Right lobe of liver (tissue), 6 donors: ENCODE results near the gene PTGER2. TPM values are rescaled to one million over a fixed set of nuclear protein-coding genes. Genes with fewer than 3 reads are reported as not detected.

ENCODE experiments used
- ATAC-seq, 4 donors: fragments of 200-7000 bp; cut with Tn5 transposase; one replicate each; pipeline ENCODE4 v1.9.1; 2020; ENCODE audit warnings: mild to moderate bottlenecking in 4 of 4, moderate library complexity in 4 of 4
- DNase-seq, 3 donors: peaks; one replicate each; pipeline ENCODE4 v3.0.0-alpha.2; 2020
- H3K27ac ChIP-seq, 3 donors: fragments of 200-600 bp; one replicate each; pipeline ENCODE4 v1.8.0; 2022
- H3K27me3 ChIP-seq, 2 donors: fragments of 200-600 bp; one replicate each; pipeline ENCODE4 v1.8.0; 2022
- H3K36me3 ChIP-seq, 4 donors: fragments of 200-600 bp; sonication (generic) in 1 of 4; one replicate each; pipeline versions ENCODE4 v1.5.1 to v1.8.0; 2017 to 2022; ENCODE audit warnings: control low read depth in 1 of 4
- H3K4me1 ChIP-seq, 4 donors: fragments of 200-600 bp; sonication (generic) in 1 of 4; one replicate each; pipeline versions ENCODE4 v1.5.1 to v1.8.0; 2017 to 2022; ENCODE audit warnings: control low read depth in 1 of 4
- H3K4me3 ChIP-seq, 3 donors: fragments of 200-600 bp; one replicate each; pipeline ENCODE4 v1.8.0; 2022
- H3K9me3 ChIP-seq, 4 donors: fragments of 200-600 bp; sonication (generic) in 1 of 4; one replicate each; pipeline versions ENCODE4 v1.5.1 to v1.8.0; 2017 to 2022; ENCODE audit warnings: control low read depth in 1 of 4
- CTCF ChIP-seq, 4 donors: fragments of 200-600 bp in 3 of 4; fragments of 450-650 bp in 1 of 4; IDR thresholded peaks; one replicate each; pipeline versions ENCODE4 v1.5.1 to v1.8.0; 2016 to 2022; ENCODE audit warnings: antibody characterized with exemption in 4 of 4, mild to moderate bottlenecking in 2 of 4
- POLR2A ChIP-seq: fragments of 450-650 bp; IDR thresholded peaks from one replicate; pipeline ENCODE4 v1.6.1; 2017; ENCODE audit warnings: antibody characterized with exemption, mild to moderate bottlenecking
- WGBS: methylation state at CpG from one replicate; pipeline ENCODE4 v1.1.6; 2018; ENCODE audit warnings: low coverage, low lambda C conversion rate; ENCODE audit not compliant: insufficient coverage; ENCODE audit errors: missing lambda C conversion rate; 5-methylcytosine and 5-hydroxymethylcytosine counted together
- intact Hi-C, 2 donors: fragments of 100-400 bp; cut with DNase I; formaldehyde crosslinking; loops; one replicate each; pipeline versions ENCODE4 v1.11.2 to v1.14.1; 2022
- total RNA-seq, 6 experiments: library from RNA; depleted of rRNA in 2 of 6; stranded (reverse); fragments of >200 nt in 2 of 6; fragmentation: NEBNext Ultra II Directional in 3 of 6; extraction: Animal tissue kit (Norgen Biotek cat#: 25700) in 3 of 6; gene quantifications; one replicate each; pipeline versions ENCODE4 v1.1.0 to v1.2.4, GENCODE V29; 2016 to 2023
- donor health status: DM: no; HTN: yes; CAD: no.
- donor health status: DM: no; HTN: no; CAD: no.
- donor health status: DM: no; HTN: no; CAD: no.
- donor health status: DM: no; HTN: yes; CAD: no.
- donor health status: DM: no; HTN: yes; CAD: no.

Gene PTGER2
- total RNA-seq, 6 experiments from 2014 or later, result 0.24 to 1.9 (median 0.51) TPM

DNA sequence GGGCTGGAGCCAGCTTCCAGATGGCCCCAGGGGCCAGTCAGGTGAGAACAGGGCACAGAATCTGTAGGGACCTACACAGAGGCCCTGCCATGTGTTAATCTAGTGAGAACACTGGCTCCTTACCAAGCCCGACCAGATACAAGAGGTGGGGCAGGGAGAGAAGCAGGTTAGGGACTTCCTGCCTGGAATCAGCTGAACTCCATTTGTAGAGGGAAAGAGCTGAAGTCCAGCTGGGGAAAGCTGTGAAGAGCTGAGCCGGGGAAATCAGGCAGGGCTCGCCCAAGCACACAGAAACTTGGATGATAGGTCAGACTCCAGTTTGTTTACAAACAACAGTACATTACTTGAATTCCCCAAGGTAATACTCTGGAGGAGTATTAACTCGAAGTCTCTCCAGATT, 46.7 kb downstream of the PTGER2 start:
- no peak for DNase-seq
- H3K9me3 ChIP-seq, result no peaks in the 10 kb centered on the region
- TF ChIP-seq CTCF (IDR thresholded peaks at IDR 0.05) (no peak), POLR2A (no peak)
- no peaks in the 10 kb centered on the region for H3K27me3 ChIP-seq
- intact Hi-C loops, result no loop called here
- H3K4me1 ChIP-seq, result no peaks in the 10 kb centered on the region
- no peak for ATAC-seq
- H3K27ac ChIP-seq, result no peak overlapping the region
- 44% methylated on average over 4 of the region's 4 CpGs for WGBS
- H3K36me3 ChIP-seq, result no peaks in the 10 kb centered on the region
- H3K4me3 ChIP-seq, result no peak overlapping the region

DNA sequence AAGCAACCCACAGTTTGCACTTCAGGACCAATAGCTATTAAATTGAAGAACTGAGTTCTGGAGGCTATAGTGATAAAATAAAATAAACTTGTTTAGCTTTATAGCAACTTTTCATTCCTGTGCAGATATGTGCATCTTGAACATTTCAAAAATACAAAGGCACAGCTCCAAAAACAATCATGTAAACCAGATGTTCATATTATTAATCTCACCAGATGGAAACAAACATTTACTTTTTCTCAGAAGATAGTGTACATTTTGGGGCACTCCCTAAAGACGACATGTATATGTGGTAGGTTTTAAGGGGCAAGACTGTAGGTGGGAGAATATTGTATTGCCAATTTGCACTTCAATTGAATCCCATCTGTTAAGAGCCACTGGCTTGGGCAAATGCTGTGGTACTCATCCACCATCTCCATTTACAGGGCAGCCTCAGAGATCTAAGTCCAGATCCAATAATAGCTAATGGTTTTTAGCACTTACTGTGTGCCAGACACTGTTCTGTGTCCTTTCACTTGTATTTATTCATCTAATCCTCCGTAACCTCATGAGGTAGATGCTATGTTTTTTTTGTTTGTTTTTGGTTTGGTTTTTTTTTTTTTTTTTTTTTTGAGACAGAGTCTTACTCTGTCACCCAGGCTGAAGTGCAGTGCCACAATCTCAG, 49.1 kb downstream of the PTGER2 start:
- intact Hi-C loops, result no loop called here
- WGBS, result 58% methylated on average over 2 of the region's 2 CpGs
- H3K9me3 ChIP-seq, result no peaks in the 10 kb centered on the region
- no peaks in the 10 kb centered on the region for H3K36me3 ChIP-seq
- H3K27ac ChIP-seq, result no peak overlapping the region
- TF ChIP-seq CTCF (IDR thresholded peaks at IDR 0.05) (no peak), POLR2A (no peak)
- ATAC-seq (no peak), DNase-seq (no peak)
- no peaks in the 10 kb centered on the region for H3K27me3 ChIP-seq
- no peak overlapping the region for H3K4me3 ChIP-seq
- no peaks in the 10 kb centered on the region for H3K4me1 ChIP-seq

GRCh38 chr14:52363961-52364360, 49.8 kb downstream of the PTGER2 start:
- Histone ChIP-seq H3K9me3 (no peaks in the 10 kb centered on the region), H3K4me3 (no peak overlapping the region), H3K4me1 (no peaks in the 10 kb centered on the region), H3K36me3 (no peaks in the 10 kb centered on the region), H3K27ac (no peak overlapping the region), H3K27me3 (no peaks in the 10 kb centered on the region)
- WGBS, result 50% methylated on average over 1 of the region's 1 CpG
- ATAC-seq, result peak in 3 of 4 donors; percentile 48 to 58 (median 55)
- TF ChIP-seq POLR2A (no peak), CTCF (IDR thresholded peaks at IDR 0.05) (no peak)
- no peak for DNase-seq
- intact Hi-C loops, result no loop called here

DNA sequence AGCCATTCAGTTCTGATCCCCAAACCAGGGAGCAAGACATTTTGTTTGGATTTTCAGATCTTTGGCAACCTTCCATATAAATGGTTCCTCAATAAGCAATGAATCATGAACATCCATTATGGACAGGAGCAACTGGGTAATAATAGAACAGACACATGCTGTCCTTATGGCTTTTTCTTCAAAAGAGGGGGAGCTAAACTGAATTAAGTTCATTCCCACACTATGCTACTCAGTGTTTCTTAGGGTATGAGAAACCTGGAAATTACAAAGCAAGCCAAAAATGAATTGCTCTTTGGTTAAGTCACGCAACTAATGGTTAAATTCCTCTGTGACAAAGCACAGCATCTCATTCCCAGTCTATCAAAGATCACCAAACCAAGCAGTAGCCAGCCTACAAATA, 51.0 kb downstream of the PTGER2 start:
- ATAC-seq (no peak), DNase-seq (no peak)
- Histone ChIP-seq H3K9me3 (no peaks in the 10 kb centered on the region), H3K4me1 (no peaks in the 10 kb centered on the region), H3K27ac (no peak overlapping the region), H3K27me3 (no peaks in the 10 kb centered on the region), H3K4me3 (no peak overlapping the region), H3K36me3 (no peaks in the 10 kb centered on the region)
- WGBS, result 67% methylated on average over 1 of the region's 1 CpG
- intact Hi-C loops, result no loop called here
- no peak for TF ChIP-seq POLR2A
- no peak for TF ChIP-seq CTCF (IDR thresholded peaks at IDR 0.05)
